Tibial artery (tissue), 4 donors: Measurements from ENCODE around the gene LRP10.
A peak's percentile ranks its signal among the peaks of the same experiment; 100 is the strongest.

Source experiments
- DNase-seq, 2 donors: peaks; one replicate each; pipeline ENCODE4 v3.0.0-alpha.2; 2019
- H3K27ac ChIP-seq, 2 donors: fragments of 200-600 bp; sonication (generic) in 1 of 2; 1 replicate in 1 of 2; 2 replicates in 1 of 2; pipeline ENCODE4 v1.5.1; 2018 to 2019; ENCODE audit warnings: mild to moderate bottlenecking in 1 of 2
- H3K27me3 ChIP-seq, 2 donors: fragments of 200-600 bp; sonication (generic) in 1 of 2; one replicate each; pipeline versions ENCODE4 v1.5.1 to v1.6.0; 2016 to 2019
- H3K36me3 ChIP-seq, 3 donors: fragments of 200-600 bp; sonication (generic) in 2 of 3; one replicate each; pipeline ENCODE4 v1.5.1; 2016 to 2019; ENCODE audit warnings: mild to moderate bottlenecking in 2 of 3
- H3K4me1 ChIP-seq, 4 donors: fragments of 200-600 bp; sonication (generic) in 2 of 4; 1 replicate in 3 of 4; 2 replicates in 1 of 4; pipeline ENCODE4 v1.5.1; 2016 to 2019
- H3K4me3 ChIP-seq, 2 donors: fragments of 200-600 bp; sonication (generic) in 1 of 2; 1 replicate in 1 of 2; 2 replicates in 1 of 2; pipeline ENCODE4 v1.5.1; 2018 to 2019; ENCODE audit warnings: mild to moderate bottlenecking in 2 of 2
- H3K9me3 ChIP-seq, 3 donors: fragments of 200-600 bp; sonication (generic) in 1 of 3; one replicate each; pipeline ENCODE4 v1.5.1; 2016 to 2019
- CTCF ChIP-seq, 2 experiments: fragments of 200-600 bp in 1 of 2; fragments of 450-650 bp in 1 of 2; IDR thresholded peaks; one replicate each; pipeline ENCODE4 v1.5.1; 2017 to 2019; ENCODE audit warnings: antibody characterized with exemption in 2 of 2, mild to moderate bottlenecking in 1 of 2, moderate library complexity in 1 of 2
- intact Hi-C: fragments of 100-400 bp; cut with DNase I; formaldehyde crosslinking; loops from one replicate; pipeline ENCODE4 v1.15.0; 2023; ENCODE audit warnings: low total_unique reads

LRP10 gene

DNA sequence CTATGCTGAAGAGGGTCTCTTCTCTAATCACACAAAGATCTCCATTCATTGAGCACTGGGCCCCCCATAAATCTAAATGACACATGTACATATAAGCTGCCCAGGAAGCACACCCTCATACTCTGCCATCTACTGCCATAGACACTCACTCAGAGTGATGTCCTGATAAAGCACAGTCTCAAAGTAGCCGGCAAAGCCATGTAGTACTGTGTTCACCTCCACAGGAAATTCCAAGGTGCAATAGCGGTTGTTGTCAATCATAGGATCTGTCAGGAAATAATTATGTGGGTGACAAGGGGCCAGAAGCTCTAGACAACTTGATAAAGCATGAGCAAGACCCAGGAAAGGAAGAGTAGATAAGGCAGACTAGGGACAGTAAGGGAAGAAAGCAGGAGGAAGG, 50.8 kb downstream of the LRP10 start:
- intact Hi-C loops: no loop called here
- peaks cover 31 to 62% (median 48%) of the 10 kb centered on the region in 3 donors for H3K36me3 ChIP-seq

DNA sequence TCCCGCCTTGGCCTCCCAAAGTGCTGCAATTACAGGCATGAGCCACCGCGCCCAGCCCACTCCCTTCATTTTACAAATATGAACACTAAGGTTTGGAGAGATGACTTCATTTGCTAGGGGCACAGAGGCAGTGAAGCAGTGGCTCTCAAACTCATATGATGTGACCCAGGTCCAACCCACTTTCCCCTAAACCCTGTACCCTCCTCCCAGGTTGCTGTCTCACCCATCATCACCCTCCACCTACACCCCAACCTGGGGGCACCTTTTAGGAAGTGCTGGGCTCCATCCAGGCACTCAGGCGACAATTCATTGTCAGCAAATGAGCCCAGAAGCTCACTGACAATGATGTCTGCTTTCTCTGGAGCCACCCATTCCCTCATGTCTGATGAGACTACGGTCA, 52.2 kb downstream of the LRP10 start:
- intact Hi-C loops: no loop called here
- TF ChIP-seq CTCF (IDR thresholded peaks at IDR 0.05): no peak
- DNase-seq: no peak

More for the DNA sequence above, 50.8 kb downstream of the LRP10 start:
- H3K27me3 ChIP-seq: no peaks in the 10 kb centered on the region
- H3K9me3 ChIP-seq: no peaks in the 10 kb centered on the region
- H3K4me3 ChIP-seq: no peak overlapping the region
- no peak for DNase-seq
- peaks cover 0 to 16% (median 12%) of the 10 kb centered on the region in 4 donors for H3K4me1 ChIP-seq
- no peak overlapping the region for H3K27ac ChIP-seq
- no peak for TF ChIP-seq CTCF (IDR thresholded peaks at IDR 0.05)

DNA sequence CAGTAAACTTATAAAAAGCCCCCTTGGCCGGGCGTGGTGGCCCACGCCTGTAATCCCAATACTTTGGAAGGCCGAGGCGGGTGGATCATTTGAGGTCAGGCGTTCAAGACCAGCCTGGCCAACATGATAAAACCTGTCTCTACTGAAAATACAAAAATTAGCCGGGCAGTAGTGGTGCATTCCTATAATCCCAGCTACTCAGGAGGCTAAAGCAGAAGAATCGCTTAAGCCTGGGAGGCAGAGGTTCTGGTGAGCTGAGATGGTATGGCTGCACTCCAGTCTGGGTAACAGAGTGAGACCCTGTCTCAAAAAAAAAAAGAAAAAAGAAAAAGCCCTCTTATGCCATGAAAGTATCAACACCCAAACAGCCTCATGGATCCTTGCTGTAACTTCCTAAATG, 54.0 kb downstream of the LRP10 start:
- peaks cover 31 to 61% (median 46%) of the 10 kb centered on the region in 3 donors for H3K36me3 ChIP-seq
- intact Hi-C loops: no loop called here
- no peak for TF ChIP-seq CTCF (IDR thresholded peaks at IDR 0.05)
- no peaks in the 10 kb centered on the region for H3K9me3 ChIP-seq
- H3K27me3 ChIP-seq: no peaks in the 10 kb centered on the region
- H3K4me1 ChIP-seq: peaks cover 0 to 19% (median 13%) of the 10 kb centered on the region in 4 donors
- H3K4me3 ChIP-seq: no peak overlapping the region
- DNase-seq: no peak
- no peak overlapping the region for H3K27ac ChIP-seq

More for the DNA sequence above, 52.2 kb downstream of the LRP10 start:
- no peaks in the 10 kb centered on the region for H3K9me3 ChIP-seq
- H3K27ac ChIP-seq: no peak overlapping the region
- no peak overlapping the region for H3K4me3 ChIP-seq
- H3K36me3 ChIP-seq: peaks cover 31 to 62% (median 48%) of the 10 kb centered on the region in 3 donors
- no peaks in the 10 kb centered on the region for H3K27me3 ChIP-seq
- H3K4me1 ChIP-seq: peaks cover 0 to 21% (median 15%) of the 10 kb centered on the region in 4 donors

DNA sequence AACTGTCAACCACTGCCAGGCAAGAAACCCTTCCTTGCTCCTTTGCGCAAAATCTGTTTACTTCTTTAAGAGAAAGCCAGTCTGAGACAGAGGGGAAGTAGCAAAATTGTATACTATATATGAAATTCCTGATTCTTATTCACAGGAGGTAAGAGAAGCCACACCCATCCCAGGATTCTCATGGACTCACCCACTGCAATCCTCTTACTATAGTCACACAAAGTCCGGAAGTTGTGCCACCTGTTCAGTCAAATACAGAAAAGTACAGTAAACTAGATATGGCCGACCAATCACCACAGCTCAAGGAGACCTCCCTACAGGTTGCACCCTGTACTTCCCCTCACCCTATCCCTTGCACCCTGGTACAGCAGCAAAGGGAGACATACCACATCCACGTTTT, 54.8 kb downstream of the LRP10 start:
- no peak overlapping the region for H3K4me3 ChIP-seq

DNA sequence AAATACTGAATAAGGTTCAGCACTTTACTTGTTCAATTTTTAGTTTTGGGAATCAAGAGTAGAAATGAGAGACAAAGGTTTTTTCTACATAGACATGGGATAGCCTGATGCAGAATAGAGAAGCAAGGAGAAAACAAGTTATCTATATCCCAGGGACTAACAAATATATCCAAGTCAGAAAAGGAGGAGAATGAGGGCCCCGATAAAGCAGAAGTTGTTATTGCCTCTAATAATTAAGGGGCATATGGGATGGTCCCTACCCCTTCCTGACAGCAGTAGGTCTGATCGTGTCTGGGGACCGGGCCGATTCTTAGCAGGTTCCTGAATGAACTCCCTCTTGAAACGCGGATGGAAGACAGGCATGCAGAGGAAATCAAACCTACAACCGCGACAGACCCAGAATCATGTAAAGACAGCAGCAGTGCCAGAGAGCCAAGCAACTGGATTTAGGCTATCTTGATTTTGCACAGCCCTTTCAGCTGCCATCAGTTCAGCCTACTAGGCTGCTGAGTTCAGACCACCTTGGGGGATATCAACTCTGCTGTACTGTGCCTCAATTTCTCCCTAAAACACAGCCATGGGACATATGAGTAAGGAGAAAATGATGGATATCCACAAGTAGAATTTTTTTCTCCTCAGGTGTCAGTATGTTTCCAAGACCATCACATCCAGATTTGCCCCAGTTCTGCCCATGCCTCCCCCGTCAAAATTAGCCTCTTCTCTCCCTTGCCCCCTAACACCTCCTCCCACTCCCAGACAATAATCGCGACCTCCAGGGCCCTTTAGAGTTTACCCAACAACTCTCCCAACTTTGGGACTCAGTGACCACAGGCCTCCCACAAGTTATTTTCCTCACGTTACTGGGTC, 56.9 kb downstream of the LRP10 start:
- peaks cover 0 to 22% (median 15%) of the 10 kb centered on the region in 4 donors for H3K4me1 ChIP-seq
- no peak for TF ChIP-seq CTCF (IDR thresholded peaks at IDR 0.05)
- H3K9me3 ChIP-seq: no peaks in the 10 kb centered on the region
- intact Hi-C loops: no loop called here
- no peaks in the 10 kb centered on the region for H3K27me3 ChIP-seq
- peak overlapping the region; percentile 86 to 92 for H3K4me3 ChIP-seq
- peaks cover 21 to 32% (median 23%) of the 10 kb centered on the region in 3 donors for H3K36me3 ChIP-seq
- peak in 1 of 2 donors; percentile 61 for DNase-seq
- peak overlapping the region; percentile 93 to 95 for H3K27ac ChIP-seq

More for the DNA sequence above, 54.8 kb downstream of the LRP10 start:
- intact Hi-C loops: no loop called here
- Histone ChIP-seq H3K9me3 (no peaks in the 10 kb centered on the region), H3K36me3 (peaks cover 31 to 53% (median 39%) of the 10 kb centered on the region in 3 donors), H3K27ac (no peak overlapping the region), H3K4me1 (peaks cover 0 to 22% (median 15%) of the 10 kb centered on the region in 4 donors), H3K27me3 (no peaks in the 10 kb centered on the region)
- peak in 1 of 2 donors; percentile 10 for DNase-seq
- TF ChIP-seq CTCF (IDR thresholded peaks at IDR 0.05): no peak
